HEK293T (cell line): ENCODE results near the gene LRRC1.

Experiments used
- CTCF ChIA-PET: fragments of 350-600 bp; formaldehyde crosslinking; extraction: SDS; loops from one replicate; lab custom pipeline; 2021; ENCODE audit warnings: antibody characterized with exemption, inconsistent platforms; lab: Yijun Ruan, JAX
- POLR2A ChIA-PET: fragments of 350-600 bp; formaldehyde crosslinking; extraction: SDS; loops from one replicate; lab custom pipeline; 2020; ENCODE audit warnings: antibody characterized with exemption, inconsistent platforms; lab: Yijun Ruan, JAX
- DNase-seq: peaks from one replicate; pipeline ENCODE4 v3.0.0; 2012; ENCODE audit warnings: mixed read lengths; ENCODE audit errors: extremely low spot score
- BHLHE40 ChIP-seq: fragments of 450-650 bp; IDR thresholded peaks from 2 replicates; pipeline ENCODE4 v1.6.1; 2016; ENCODE audit warnings: mild to moderate bottlenecking, moderate library complexity, borderline replicate concordance
- CTBP1 ChIP-seq: fragments of 450-650 bp; IDR thresholded peaks from 2 replicates; pipeline ENCODE4 v1.6.1; 2016; ENCODE audit warnings: borderline replicate concordance
- ELF4 ChIP-seq: fragments of 450-650 bp; IDR thresholded peaks from 2 replicates; pipeline ENCODE4 v1.6.1; 2017; ENCODE audit warnings: antibody characterized with exemption
- FOXA1 ChIP-seq: fragments of 450-650 bp; IDR thresholded peaks from 2 replicates; pipeline ENCODE4 v1.6.1; 2016; ENCODE audit warnings: mild to moderate bottlenecking
- FOXK2 ChIP-seq: fragments of 450-650 bp; IDR thresholded peaks from 2 replicates; pipeline ENCODE4 v1.6.1; 2016; ENCODE audit warnings: mild to moderate bottlenecking
- FOXM1 ChIP-seq: fragments of 450-650 bp; IDR thresholded peaks from 2 replicates; pipeline ENCODE4 v1.6.1; 2017; ENCODE audit warnings: mild to moderate bottlenecking, borderline replicate concordance
- HDGF ChIP-seq: fragments of 450-650 bp; IDR thresholded peaks from 2 replicates; pipeline ENCODE4 v1.6.1; 2017; ENCODE audit warnings: antibody characterized with exemption, borderline replicate concordance
- L3MBTL2 ChIP-seq: fragments of 450-650 bp; conservative IDR thresholded peaks from 2 replicates; pipeline ENCODE4 v1.6.1; 2016; ENCODE audit warnings: mild to moderate bottlenecking
- LEF1 ChIP-seq: fragments of 450-650 bp; IDR thresholded peaks from 2 replicates; pipeline ENCODE4 v1.6.1; 2017; ENCODE audit warnings: mild to moderate bottlenecking, borderline replicate concordance
- NFRKB ChIP-seq: fragments of 450-650 bp; IDR thresholded peaks from 2 replicates; pipeline ENCODE4 v1.6.1; 2016; ENCODE audit warnings: mild to moderate bottlenecking, moderate library complexity
- SP1 ChIP-seq: fragments of 450-650 bp; IDR thresholded peaks from 2 replicates; pipeline ENCODE4 v1.6.1; 2017
- SUZ12 ChIP-seq: fragments of 450-650 bp; IDR thresholded peaks from 2 replicates; pipeline ENCODE4 v1.6.1; 2016; ENCODE audit warnings: mild to moderate bottlenecking
- TARDBP ChIP-seq: fragments of 450-650 bp; IDR thresholded peaks from 2 replicates; pipeline ENCODE4 v1.6.1; 2016
- ZNF384 ChIP-seq: fragments of 450-650 bp; IDR thresholded peaks from 2 replicates; pipeline ENCODE4 v1.6.1; 2016
- TF ChIP-seq, protein P1 (sequence below): fragments of 450-650 bp; IDR thresholded peaks from 2 replicates; pipeline ENCODE4 v1.6.1; 2016

Gene LRRC1

GRCh38 chr6:53830366-53830765 is 35.6 kb downstream of the LRRC1 start:
- DNase-seq = no peak
- ChIA-PET CTCF (no interaction called here), POLR2A (interaction anchor here (1.0 kb wide), 1 partner anchor 37 kb away, joined by 3 read pairs; no protein-coding TSS in a partner anchor)
- TF ChIP-seq ELF4 (0 out of 2 replicates have a peak, but pooled peaks have one; percentile 37), LEF1 (no peak)
- TF ChIP-seq, protein P1, sequence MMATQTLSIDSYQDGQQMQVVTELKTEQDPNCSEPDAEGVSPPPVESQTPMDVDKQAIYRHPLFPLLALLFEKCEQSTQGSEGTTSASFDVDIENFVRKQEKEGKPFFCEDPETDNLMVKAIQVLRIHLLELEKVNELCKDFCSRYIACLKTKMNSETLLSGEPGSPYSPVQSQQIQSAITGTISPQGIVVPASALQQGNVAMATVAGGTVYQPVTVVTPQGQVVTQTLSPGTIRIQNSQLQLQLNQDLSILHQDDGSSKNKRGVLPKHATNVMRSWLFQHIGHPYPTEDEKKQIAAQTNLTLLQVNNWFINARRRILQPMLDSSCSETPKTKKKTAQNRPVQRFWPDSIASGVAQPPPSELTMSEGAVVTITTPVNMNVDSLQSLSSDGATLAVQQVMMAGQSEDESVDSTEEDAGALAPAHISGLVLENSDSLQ = no peak

- ChIA-PET CTCF (no interaction called here), POLR2A (no interaction called here)
- TF ChIP-seq, protein P1 = peak; percentile 57
- TF ChIP-seq TARDBP = no peak
- no peak for DNase-seq
Observed at GRCh38 chr6:53831081-53831869, 36.5 kb downstream of the LRRC1 start.

- POLR2A ChIA-PET = no interaction called here
- DNase-seq = no peak
- TF ChIP-seq FOXM1 (no peak), FOXK2 (no peak), SUZ12 (no peak), ELF4 (no peak)
- CTCF ChIA-PET = no interaction called here
Observed at GRCh38 chr6:53831936-53832660, 37.3 kb downstream of the LRRC1 start.

- CTCF ChIA-PET = no interaction called here
- no peak for TF ChIP-seq SP1
- TF ChIP-seq FOXK2 = no peak
- no peak for TF ChIP-seq BHLHE40
- TF ChIP-seq SUZ12 = no peak
- no peak for TF ChIP-seq ELF4
- no peak for TF ChIP-seq HDGF
- TF ChIP-seq, protein P1 = no peak
- no peak for TF ChIP-seq NFRKB
- TF ChIP-seq TARDBP = no peak
- TF ChIP-seq L3MBTL2 = no peak
- TF ChIP-seq ZNF384 = no peak
- POLR2A ChIA-PET = no interaction called here
- DNase-seq = no peak
Observed at GRCh38 chr6:53833155-53833554, 38.4 kb downstream of the LRRC1 start.

- TF ChIP-seq BHLHE40 (no peak), TARDBP (no peak), LEF1 (no peak), FOXM1 (no peak), ZNF384 (no peak), ELF4 (no peak), SP1 (no peak), CTBP1 (no peak), NFRKB (no peak), FOXA1 (no peak)
- TF ChIP-seq, protein P1 = no peak
- CTCF ChIA-PET = no interaction called here
- POLR2A ChIA-PET = interaction anchor here (0.6 kb wide), 1 partner anchor 28 kb away, joined by 3 read pairs; no protein-coding TSS in a partner anchor
- no peak for DNase-seq
Observed at GRCh38 chr6:53834132-53834531, 39.3 kb downstream of the LRRC1 start.

GRCh38 chr6:53837865-53838769 is 43.3 kb downstream of the LRRC1 start:
- TF ChIP-seq FOXM1 (no peak), ZNF384 (no peak)
- ChIA-PET CTCF (interaction anchor here (1.1 kb wide), 1 partner anchor 117 kb away, joined by 3 read pairs; no protein-coding TSS in a partner anchor), POLR2A (no interaction called here)
- DNase-seq = no peak
